Spinal cord (tissue), 10 donors: ENCODE measurements around the gene GALNT2. TPM values are rescaled to one million over a fixed set of nuclear protein-coding genes. Genes with fewer than 3 reads are reported as not detected.
A peak's percentile ranks its signal among the peaks of the same experiment; 100 is the strongest.

Source experiments
- DNase-seq, 6 donors: peaks; one replicate each; pipeline versions ENCODE4 v3.0.0 to v3.0.0-alpha.2; 2013 to 2015; ENCODE audit warnings: low spot score in 6 of 6, low read depth in 4 of 6
- H3K27ac ChIP-seq: one replicate; pipeline ENCODE4 v1.5.1; 2013; ENCODE audit warnings: low read depth, low read length, control low read depth
- H3K27me3 ChIP-seq: one replicate; pipeline ENCODE4 v1.6.1; 2013; ENCODE audit warnings: low read length; ENCODE audit not compliant: control insufficient read depth, insufficient read depth
- H3K36me3 ChIP-seq: one replicate; pipeline ENCODE4 v1.6.1; 2013; ENCODE audit warnings: low read length; ENCODE audit not compliant: control insufficient read depth, insufficient read depth
- H3K4me1 ChIP-seq: one replicate; pipeline ENCODE4 v1.6.1; 2013; ENCODE audit warnings: low read length; ENCODE audit not compliant: control insufficient read depth, insufficient read depth
- H3K4me3 ChIP-seq: one replicate; pipeline ENCODE4 v1.5.1; 2013; ENCODE audit warnings: low read depth, low read length, control low read depth
- H3K9me3 ChIP-seq: one replicate; pipeline ENCODE4 v1.6.1; 2013; ENCODE audit warnings: low read length; ENCODE audit not compliant: control insufficient read depth, insufficient read depth
- WGBS: methylation state at CpG from one replicate; pipeline ENCODE4 v1.1.5; 2013; ENCODE audit warnings: missing lambda C conversion rate; ENCODE audit not compliant: insufficient coverage; 5-methylcytosine and 5-hydroxymethylcytosine counted together
- polyA plus RNA-seq, 2 donors: library from polyadenylated mRNA; unstranded; fragments of 120-200 nt; gene quantifications; one replicate each; pipeline ENCODE4 v1.2.1, GENCODE V29; 2013; ENCODE audit not compliant: insufficient read length in 2 of 2
- total RNA-seq, 2 donors: library from RNA; depleted of rRNA in 1 of 2; stranded (reverse); fragments of 120-200 nt in 1 of 2; fragments of >200 nt in 1 of 2; gene quantifications; one replicate each; pipeline versions ENCODE4 v1.2.3 to v1.2.4, GENCODE V29; 2013 to 2014
- donor health status: healthy.

The GALNT2 gene
- total and polyA plus RNA-seq, 4 donors = 34.2 to 59.4 (median 47.7) TPM

DNA sequence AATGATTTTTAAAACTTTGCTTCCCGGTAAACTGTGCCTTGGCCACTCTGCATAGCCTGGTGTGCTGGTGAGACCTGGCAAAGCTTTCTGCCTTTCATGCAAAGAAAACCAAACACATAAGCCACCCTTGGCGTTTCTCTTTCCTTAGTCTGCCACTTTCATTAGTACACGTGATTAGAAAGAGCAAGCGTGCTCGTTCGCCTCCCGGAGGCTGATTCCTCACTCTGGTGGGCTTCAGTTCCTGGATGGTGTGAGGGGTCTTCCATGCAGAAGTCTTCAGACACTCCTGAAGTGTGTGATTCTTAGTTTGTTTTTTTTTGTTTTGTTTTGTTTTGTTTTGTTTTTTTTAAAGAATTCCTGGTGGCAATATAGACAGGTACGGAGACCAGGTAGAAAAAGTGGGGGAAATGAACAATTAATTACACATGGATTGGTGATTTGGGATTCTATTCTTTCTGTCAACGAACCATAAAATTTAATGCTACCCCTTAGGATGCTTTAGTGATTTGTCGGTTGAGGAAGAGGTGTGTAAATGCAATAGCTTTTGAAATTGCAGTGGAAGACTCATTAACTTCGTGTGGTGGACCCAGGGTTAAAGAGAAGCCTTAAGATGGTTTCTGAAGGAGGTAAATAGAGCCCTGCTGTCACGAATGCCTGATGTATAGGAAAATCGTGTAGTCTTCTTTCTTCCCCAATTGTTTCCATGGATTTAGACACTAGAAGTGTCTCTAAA, 2.1 kb downstream of the GALNT2 start:
- DNase-seq = peak in 3 of 6 donors; percentile 39 to 89 (median 75)
- H3K4me3 ChIP-seq = peak overlapping the region; percentile 78
- H3K4me1 ChIP-seq = peaks cover 33% of the 10 kb centered on the region
- H3K27me3 ChIP-seq = no peaks in the 10 kb centered on the region
- H3K9me3 ChIP-seq = no peaks in the 10 kb centered on the region
- 8% methylated on average over 5 of the region's 13 CpGs for WGBS
- H3K36me3 ChIP-seq = no peaks in the 10 kb centered on the region
- H3K27ac ChIP-seq = peak overlapping the region; percentile 57

DNA sequence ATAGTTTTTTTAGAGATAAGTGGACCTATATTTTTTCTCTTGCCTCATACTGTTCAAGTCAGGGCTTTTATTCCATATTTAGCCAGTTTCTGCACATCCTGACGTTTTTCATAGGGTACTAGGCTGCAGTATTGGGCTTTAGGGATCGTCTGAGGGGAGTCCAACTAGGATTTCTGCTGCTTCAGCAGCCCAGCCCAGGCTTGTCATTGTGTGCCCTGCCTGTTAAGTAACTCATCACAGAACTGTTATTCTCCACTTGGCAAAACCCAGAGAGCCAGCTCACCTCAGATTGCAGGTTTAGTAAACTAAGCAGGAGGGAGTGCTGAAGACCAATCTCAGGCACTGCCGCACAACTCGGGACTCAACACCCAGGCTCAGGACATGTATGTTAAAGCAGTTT, 2.8 kb downstream of the GALNT2 start:
- no peaks in the 10 kb centered on the region for H3K9me3 ChIP-seq
- H3K4me1 ChIP-seq = peaks cover 38% of the 10 kb centered on the region
- H3K4me3 ChIP-seq = no peak overlapping the region
- no peaks in the 10 kb centered on the region for H3K36me3 ChIP-seq
- no peaks in the 10 kb centered on the region for H3K27me3 ChIP-seq
- H3K27ac ChIP-seq = no peak overlapping the region
- no CpG with 5 or more reads among the region's 4 CpGs for WGBS
- DNase-seq = peak in 1 of 6 donors; percentile 45

DNA sequence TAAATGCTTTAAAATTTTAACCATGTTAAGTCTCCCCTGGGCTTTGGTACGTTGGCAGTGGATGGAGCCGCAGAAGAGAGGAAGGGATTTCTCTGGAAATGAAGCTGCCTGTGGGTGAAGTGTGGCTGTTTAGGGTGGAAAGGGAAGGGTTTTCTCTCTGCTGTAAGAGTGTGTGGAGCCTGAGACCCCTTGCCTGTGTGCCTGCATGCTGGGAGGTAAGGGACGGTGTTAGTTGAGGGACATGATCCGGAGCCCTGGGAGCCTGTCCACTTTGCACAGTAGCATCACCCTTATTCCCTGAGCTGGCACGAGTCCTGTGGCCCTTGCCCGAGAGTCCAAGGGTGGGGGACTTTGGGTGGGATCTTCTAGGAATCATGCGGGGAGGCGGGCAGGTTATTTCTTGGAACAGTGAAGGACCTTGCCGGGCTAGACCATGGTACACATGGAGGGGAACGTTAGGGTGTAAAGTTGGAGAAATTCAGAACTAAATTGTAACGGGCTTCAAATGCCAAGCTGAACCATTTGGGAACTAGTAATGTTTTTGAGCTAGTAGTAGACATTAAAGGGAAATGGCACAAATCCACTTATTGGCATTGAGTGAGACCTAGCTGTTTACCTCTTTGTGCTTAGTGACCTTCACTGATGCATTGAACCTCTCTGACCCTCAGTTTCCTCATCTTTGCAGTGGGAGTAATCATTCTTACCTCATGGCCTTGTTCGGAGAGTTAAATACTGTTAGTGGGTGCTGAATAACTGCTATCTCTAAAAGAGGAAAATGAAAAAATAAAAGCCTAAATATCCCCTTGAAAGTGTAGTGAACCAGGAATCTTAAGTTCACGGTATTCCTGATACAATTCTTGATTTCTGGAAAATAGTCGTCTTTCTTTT, 3.5 kb downstream of the GALNT2 start:
- no peaks in the 10 kb centered on the region for H3K9me3 ChIP-seq
- H3K27me3 ChIP-seq = no peaks in the 10 kb centered on the region
- no peak overlapping the region for H3K4me3 ChIP-seq
- WGBS = 89% methylated on average over 8 of the region's 14 CpGs
- no peak overlapping the region for H3K27ac ChIP-seq
- H3K36me3 ChIP-seq = no peaks in the 10 kb centered on the region
- no peak for DNase-seq
- peaks cover 46% of the 10 kb centered on the region for H3K4me1 ChIP-seq

DNA sequence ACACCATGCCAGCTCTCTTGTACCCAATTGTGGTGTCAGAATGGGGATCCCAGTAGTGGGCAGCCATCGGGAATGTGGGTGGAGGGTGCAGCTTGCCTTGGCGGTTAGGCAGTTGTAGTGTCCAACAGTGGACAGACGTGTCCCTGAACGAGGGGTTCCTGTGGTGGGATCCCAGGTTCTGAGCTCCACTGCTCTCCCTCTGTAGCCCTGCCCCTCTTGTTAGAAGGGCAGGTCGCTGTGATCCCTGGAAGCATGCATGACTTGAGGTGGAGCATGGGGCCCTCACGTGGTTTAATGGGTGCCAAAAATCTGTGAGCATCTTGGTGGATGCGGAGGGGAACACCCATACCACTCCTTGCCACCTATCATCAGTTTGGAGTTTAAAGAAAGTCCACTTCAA, 4.3 kb downstream of the GALNT2 start:
- Histone ChIP-seq H3K4me3 (no peak overlapping the region), H3K4me1 (peaks cover 48% of the 10 kb centered on the region), H3K9me3 (no peaks in the 10 kb centered on the region), H3K27ac (no peak overlapping the region), H3K27me3 (no peaks in the 10 kb centered on the region), H3K36me3 (no peaks in the 10 kb centered on the region)
- WGBS = 83% methylated on average over 4 of the region's 7 CpGs
- DNase-seq = no peak

DNA sequence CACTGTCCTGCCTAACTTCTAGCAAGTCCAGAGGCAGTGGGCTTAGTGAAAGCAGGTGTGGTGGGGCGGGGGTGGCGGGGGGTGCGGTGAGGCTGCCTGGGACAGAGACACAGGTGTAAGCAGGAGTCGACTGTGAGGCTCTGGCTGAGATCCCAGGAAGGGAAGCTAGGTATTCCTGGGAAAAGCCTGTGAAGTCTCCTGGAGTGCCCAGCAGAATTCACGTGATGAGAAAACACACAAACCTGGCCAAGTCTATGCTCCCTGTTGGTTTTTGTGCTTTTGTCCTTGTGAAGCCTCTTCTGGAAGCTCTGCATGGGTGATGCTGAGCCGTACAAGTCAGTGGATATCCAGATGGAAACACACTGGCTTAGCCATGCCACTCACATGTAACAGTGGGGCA, 5.3 kb downstream of the GALNT2 start:
- no peak for DNase-seq
- Histone ChIP-seq H3K4me3 (no peak overlapping the region), H3K27ac (no peak overlapping the region), H3K27me3 (no peaks in the 10 kb centered on the region), H3K36me3 (no peaks in the 10 kb centered on the region), H3K4me1 (peaks cover 48% of the 10 kb centered on the region), H3K9me3 (no peaks in the 10 kb centered on the region)
- 72% methylated on average over 6 of the region's 6 CpGs for WGBS

DNA sequence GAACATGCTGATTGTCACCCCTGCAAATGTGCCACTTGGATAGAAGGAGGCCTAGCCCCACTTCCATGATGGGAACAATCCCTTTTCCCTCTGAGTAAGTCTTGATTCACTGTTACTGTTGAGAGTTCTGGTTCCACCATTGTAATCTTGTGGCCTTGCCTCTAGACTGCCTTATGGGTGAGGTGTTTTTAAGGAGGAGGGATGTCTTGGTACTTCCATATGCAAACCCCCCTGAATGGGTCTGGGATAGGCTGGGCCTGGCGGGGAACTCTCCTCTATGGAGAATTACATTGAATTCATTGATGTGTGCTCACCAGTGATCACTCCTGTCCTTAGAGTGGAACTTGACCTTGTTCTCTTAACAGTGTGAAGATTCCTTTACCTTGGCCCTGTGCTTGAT, 5.8 kb downstream of the GALNT2 start:
- no peaks in the 10 kb centered on the region for H3K36me3 ChIP-seq
- WGBS = 100% methylated on average over 1 of the region's 1 CpG
- no peaks in the 10 kb centered on the region for H3K27me3 ChIP-seq
- DNase-seq = no peak
- H3K4me1 ChIP-seq = peaks cover 49% of the 10 kb centered on the region
- H3K4me3 ChIP-seq = no peak overlapping the region
- H3K9me3 ChIP-seq = no peaks in the 10 kb centered on the region
- no peak overlapping the region for H3K27ac ChIP-seq

DNA sequence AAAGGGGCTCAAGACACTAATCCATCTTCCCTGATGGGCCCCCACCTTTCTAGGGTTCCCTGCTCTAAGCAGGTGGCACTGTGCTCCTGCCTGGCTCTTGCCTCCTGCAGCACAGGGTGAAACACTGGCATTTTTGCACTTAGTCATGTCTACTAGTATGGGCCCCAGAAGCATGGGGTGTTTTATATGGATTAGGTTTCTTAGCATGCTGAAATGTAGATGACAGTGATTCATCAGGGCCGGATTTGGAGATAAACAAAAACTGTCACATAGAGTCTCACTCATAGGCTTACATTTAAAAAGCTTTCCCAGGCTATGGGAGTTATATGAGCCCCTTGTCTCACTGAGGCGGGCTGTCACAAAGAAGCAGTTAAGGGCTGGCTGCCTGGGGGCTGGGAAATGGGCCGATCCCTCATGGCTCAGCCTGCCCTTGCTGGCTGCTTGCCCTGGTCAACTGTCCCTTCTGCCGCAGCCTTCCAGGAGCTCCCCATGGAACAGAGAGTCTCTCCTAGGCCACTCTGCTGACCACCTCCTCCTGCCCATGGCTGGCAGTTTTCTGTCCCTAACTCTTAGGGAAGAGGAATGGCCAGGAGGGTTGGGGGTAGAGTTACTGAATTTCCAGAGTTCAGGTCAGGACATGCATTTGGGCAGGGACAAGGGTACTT, 6.5 kb downstream of the GALNT2 start:
- no peaks in the 10 kb centered on the region for H3K27me3 ChIP-seq
- no peak overlapping the region for H3K27ac ChIP-seq
- H3K9me3 ChIP-seq = no peaks in the 10 kb centered on the region
- no peaks in the 10 kb centered on the region for H3K36me3 ChIP-seq
- peaks cover 51% of the 10 kb centered on the region for H3K4me1 ChIP-seq
- no peak overlapping the region for H3K4me3 ChIP-seq
- peak in 3 of 6 donors; percentile 9 to 61 (median 27) for DNase-seq
- WGBS = 36% methylated on average over 3 of the region's 4 CpGs

DNA sequence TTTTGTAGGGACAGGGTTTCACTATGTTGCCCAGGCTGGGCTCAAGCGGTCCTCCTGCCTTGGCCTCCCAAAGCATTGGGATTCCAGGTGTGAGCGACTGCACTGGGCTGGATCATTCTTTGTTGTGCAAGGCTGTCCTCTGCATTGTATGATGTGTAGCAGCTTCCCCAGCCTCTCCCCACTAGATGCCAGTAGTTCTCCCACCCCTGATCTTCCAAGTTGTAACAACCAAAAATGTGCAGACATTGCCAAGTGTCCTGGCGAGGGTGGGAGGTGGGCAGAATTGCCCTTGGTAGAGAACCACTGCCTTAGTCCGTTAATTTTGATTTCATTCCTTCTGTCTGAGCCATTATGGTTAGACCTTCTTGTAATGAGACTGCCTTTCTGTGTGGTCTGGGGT, 7.2 kb downstream of the GALNT2 start:
- Histone ChIP-seq H3K4me1 (peaks cover 46% of the 10 kb centered on the region), H3K27me3 (no peaks in the 10 kb centered on the region), H3K36me3 (no peaks in the 10 kb centered on the region), H3K4me3 (no peak overlapping the region), H3K27ac (no peak overlapping the region), H3K9me3 (no peaks in the 10 kb centered on the region)
- DNase-seq = no peak
- 100% methylated on average over 1 of the region's 4 CpGs for WGBS

DNA sequence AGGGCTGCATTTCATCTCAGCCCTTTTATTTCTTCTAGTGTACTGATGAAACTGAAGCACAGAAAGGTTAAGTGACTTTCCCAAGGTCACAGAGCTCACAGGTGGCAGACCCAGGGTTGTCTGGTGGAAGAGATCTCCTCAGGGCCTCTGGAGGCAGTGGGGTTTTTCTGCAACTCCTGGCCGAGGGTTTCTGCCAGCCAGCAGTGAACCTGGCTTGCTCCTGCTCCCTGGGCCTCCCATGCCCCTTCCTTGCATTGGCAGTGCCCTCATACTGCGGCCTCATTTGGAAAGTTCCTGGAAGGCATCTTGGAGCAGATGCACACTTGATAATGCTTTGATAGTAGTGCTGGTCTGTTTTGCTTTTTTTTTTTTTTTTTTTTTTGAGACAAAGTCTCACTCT, 7.7 kb downstream of the GALNT2 start:
- WGBS = 67% methylated on average over 1 of the region's 2 CpGs
- DNase-seq = no peak
- Histone ChIP-seq H3K9me3 (no peaks in the 10 kb centered on the region), H3K36me3 (no peaks in the 10 kb centered on the region), H3K27me3 (no peaks in the 10 kb centered on the region), H3K4me1 (peaks cover 45% of the 10 kb centered on the region), H3K4me3 (no peak overlapping the region), H3K27ac (no peak overlapping the region)
